ENCODE results near the gene ATP6V0C. TPM values are rescaled to one million over a fixed set of nuclear protein-coding genes. Genes with fewer than 3 reads are reported as not detected.

ATP6V0C gene
- 24.7 and 51.1 TPM in 2 replicates for total RNA-seq (2014; rRNA removed; shearing (Covaris generic))

GRCh38 chr16:2513405-2514332, at the start of gene ATP6V0C:
ATP6V0C (plus strand) TSS chr16:2513952; CDS start chr16:2514104, 152 bp downstream.
- peak; percentile 79 for DNase-seq (ENCODE audit: low spot score)

DNA sequence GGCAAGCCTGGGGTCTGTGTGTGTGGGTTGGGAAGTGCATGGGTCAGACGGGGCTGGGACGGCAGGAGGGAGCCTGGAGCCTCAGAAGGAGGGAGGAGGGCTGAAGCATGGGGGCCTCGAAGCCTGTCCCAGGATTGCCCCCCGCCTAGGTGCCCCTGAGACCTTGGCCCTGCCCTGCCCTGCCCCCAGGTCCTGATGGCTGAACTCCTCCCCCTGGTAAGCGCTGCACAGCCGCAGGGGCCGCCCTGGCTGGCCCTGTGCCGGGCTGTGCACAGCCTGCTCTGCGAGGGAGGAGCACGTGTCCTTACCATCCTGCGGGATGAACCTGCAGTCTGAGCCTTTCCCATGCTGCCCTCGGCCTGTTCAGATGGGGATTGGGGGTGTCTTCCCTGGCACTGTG, 49.4 kb upstream of the ATP6V0C start:
- no peak for DNase-seq (ENCODE audit: low spot score)

DNA sequence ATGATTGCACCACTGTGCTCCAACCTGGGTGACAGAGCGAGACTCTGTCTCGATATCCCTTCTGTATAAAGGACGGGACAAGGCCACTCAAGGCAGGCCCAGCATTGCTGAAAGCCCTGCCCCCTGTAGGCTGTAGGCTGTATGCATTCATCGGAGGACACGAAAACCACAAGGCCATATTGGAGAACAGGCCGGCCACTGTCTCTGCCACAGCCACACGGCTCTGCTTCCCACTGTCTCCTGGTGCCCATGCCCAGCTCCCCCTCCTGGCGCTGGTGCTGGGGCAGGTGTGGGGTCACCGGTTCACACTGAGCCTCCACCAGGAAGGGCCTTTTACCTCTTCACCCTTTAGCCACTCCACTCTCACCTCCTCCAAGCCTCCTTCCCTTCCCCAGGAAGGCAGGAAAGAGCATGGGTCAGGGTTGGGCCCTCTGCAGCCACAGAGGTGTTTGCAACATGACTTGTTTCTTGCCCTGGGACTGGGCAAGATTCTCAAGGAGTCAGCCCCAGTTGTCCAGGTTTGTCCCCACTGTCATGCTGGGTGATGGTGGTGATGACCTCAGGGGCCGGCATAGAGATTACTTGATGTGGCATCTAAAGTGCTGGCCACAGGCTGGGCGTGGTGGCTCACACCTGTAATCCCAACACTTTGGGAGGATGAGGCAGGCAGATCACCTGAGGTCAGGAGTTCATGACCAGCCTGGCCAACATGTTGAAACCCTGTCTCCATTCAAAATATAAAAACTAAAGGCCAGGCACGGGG, 47.9 kb upstream of the ATP6V0C start:
- DNase-seq (ENCODE audit: low spot score) = no peak

DNA sequence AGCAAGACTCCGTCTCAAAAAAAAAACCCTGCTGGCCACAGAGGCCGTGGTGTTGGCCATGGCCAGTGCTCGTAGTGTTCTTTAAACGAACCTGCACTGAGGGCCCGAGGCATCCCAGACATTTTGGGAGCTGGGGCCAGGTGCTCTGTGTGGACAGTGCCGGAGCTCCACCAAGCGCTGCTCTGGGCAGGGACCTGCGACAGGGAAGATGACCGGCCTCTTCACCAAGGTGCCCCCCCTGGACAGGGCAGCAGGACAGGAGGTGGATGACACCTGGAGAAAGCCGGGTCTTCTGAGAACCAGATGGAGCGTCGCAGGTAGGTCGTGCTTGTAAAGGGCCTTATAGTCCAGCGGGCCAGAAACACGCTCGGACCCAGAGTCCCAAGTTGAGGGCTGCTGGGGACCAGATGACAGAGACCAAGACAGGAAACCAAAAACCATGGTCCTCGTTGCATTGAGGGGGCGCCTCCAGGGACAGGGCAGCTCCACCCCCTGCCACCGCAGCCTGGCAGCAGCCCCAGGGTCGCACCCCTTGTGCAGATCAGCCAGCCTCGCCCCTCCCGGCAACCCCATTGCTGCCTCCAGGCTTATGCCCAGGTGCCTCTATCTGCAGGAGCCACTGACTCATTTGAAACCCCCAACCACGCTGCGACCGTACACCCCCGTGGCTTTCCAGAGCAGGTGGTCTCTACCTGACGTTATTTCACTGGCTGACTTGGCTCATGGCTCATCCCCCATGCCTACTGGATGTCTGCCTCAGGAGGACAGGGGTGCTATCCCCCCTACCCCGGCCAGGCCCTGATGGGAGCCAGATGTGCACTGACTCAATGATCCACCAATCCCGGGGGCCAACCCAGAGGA, 46.9 kb upstream of the ATP6V0C start:
- no peak for DNase-seq (ENCODE audit: low spot score)

DNA sequence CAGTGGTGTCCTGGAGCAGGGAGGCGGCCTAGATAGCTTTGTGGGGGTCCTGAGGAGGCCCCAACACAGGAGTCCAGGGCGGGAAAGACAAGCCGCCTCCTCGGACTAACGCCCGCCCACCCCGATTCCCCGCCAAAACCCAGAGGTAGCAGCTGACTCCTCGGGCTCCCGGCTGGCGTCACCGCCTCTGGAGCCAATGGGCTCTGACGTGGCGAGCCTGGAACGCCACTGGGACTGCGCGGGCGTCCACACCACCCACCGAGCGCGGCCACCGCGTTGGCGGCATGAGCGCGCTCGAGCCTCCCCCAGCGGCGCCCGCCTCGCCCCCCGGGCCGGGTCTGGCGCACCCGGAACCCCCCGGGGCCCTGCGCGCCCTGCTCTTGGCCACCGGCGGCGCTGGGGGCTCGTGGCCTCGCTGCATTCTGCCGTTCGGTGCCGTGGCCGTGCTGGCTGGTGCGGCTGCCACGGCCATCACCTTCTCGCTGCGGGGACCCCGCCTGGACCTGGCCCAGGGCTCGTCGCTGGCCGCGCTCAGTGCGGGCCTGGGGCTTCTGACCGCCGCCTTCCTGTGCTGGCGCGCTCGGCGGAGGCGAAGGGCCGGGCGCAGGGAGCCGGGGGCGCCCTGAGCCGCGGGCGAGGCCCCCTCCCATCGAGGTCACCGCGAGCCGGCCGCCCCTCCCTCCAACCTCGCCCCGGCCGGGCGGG, 46.1 kb upstream of the ATP6V0C start:
- DNase-seq (ENCODE audit: low spot score) = peak; percentile 70

DNA sequence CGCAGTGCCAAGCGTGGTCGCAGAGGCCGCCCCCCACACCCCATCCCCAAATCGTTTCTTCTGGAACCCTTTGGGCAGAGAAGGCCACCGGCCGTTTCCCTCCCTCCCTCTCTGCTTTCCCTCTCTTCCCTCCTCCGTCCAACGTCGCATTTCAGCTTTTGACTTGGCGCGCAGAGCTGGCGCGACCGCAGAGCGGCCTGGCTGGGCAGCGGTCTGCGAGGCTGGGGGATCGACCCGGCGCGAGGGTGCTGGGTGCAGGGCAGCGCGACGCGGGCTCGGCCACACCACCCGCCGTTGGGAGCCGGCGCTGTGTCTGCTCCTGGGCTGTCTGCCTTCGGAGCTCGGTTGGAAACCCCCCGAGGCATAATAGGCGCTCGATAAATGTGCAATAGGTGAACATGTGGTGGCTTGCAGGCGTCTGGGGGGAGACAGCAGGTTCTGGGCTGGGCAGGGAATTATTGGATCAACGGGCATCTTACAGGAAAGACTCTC, 45.5 kb upstream of the ATP6V0C start:
- no peak for DNase-seq (ENCODE audit: low spot score)

GRCh38 chr16:2468725-2469398, 44.9 kb upstream of the ATP6V0C start:
- peak; percentile 46 for DNase-seq (ENCODE audit: low spot score)

- DNase-seq (ENCODE audit: low spot score) = no peak
Observed at GRCh38 chr16:2469399-2470233, 44.1 kb upstream of the ATP6V0C start.

GRCh38 chr16:2470234-2470601, 43.5 kb upstream of the ATP6V0C start:
- DNase-seq (ENCODE audit: low spot score) = no peak

GRCh38 chr16:2470603-2471015, 43.1 kb upstream of the ATP6V0C start:
- DNase-seq (ENCODE audit: low spot score) = no peak

DNA sequence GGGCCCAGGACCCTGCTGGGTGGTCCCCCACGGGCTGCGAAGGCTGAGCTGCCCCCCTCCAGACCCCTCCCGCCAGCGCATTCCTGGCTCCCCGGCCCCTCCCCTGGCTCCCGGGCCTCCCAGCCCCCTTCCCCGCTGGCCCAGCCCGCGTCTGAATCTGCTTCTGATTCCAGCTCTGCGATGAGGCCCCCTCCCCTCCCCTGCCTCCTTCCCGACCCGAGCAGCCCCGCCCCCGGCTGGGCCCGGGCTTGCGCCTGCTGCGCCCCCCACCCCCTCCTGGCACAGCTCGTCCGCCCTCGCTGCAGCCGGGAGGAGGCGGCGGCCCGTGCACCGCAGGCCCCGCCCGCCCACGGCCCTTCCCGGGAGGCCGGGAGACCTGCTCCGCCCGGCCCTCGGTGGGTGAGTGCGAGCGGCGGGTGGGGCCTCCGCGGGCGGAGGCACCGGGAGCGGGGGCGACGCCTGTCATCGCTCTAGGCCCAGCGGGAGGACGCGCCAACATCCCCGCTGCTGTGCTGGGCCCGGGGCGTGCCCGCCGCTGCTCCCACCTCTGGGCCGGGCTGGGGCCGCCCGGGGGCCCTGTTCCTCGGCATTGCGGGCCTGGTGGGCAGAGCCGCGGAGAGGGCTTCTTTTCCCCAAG, 42.6 kb upstream of the ATP6V0C start, which contains the start of gene NTN3:
Gene NTN3, plus strand, starts transcription at position 282 of the 637 bp plus-strand sequence. CDS start 405 bp downstream, outside the sequence.
- no peak for DNase-seq (ENCODE audit: low spot score)

- no peak for DNase-seq (ENCODE audit: low spot score)
Observed at GRCh38 chr16:2471653-2472487, 41.9 kb upstream of the ATP6V0C start.

DNA sequence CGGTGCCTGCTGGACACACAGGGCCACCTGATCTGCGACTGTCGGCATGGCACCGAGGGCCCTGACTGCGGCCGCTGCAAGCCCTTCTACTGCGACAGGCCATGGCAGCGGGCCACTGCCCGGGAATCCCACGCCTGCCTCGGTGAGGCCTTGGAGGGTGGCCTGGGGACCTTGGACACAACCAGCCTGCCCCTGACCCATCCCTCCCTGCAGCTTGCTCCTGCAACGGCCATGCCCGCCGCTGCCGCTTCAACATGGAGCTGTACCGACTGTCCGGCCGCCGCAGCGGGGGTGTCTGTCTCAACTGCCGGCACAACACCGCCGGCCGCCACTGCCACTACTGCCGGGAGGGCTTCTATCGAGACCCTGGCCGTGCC, 41.3 kb upstream of the ATP6V0C start:
- DNase-seq (ENCODE audit: low spot score) = no peak

DNA sequence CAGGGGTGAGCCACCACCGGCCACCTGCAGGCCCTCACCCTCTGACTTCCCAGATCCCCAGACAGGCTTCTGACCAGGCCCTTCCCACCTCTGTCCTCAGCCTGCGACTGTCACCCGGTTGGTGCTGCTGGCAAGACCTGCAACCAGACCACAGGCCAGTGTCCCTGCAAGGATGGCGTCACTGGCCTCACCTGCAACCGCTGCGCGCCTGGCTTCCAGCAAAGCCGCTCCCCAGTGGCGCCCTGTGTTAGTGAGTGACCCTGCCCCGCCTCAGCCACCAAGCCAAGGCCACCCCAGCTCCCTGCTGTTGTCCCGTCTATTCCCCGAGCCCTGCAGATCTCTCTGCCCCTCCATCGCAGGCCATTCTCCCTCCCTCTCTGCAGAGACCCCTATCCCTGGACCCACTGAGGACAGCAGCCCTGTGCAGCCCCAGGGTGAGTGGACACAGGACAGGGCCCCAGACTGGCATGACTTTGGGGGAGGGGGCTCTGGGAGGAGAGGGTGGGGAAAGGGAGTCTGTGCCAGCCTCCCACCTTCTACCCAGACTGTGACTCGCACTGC, 40.8 kb upstream of the ATP6V0C start:
- no peak for DNase-seq (ENCODE audit: low spot score)

DNA sequence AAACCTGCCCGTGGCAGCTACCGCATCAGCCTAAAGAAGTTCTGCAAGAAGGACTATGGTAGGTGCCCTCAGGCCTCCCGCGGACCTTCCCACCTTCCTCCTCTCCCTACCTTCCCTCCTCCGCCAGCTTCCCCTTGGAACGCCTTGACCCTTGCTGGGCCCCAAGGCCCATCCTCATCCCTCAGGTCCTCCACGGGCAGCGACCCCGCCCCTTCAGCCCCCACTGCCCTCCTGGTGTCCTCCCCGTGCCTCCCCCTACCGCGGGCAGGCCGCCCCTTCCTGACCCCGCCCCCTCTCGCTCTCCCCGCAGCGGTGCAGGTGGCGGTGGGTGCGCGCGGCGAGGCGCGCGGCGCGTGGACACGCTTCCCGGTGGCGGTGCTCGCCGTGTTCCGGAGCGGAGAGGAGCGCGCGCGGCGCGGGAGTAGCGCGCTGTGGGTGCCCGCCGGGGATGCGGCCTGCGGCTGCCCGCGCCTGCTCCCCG, 40.3 kb upstream of the ATP6V0C start:
- no peak for DNase-seq (ENCODE audit: low spot score)

GRCh38 chr16:2473999-2474876, 39.5 kb upstream of the ATP6V0C start:
- no peak for DNase-seq (ENCODE audit: low spot score)
